Stomach (tissue), 4 donors: ENCODE data around the gene NBPF15.
"Not testable (repeated sequence)": the region's sequence is repeated elsewhere in the genome, so short reads cannot be mapped to it uniquely, and the experiment has no call there.

ENCODE experiments used
- POLR2A ChIP-seq, 4 donors: fragments of 450-650 bp; IDR thresholded peaks; one replicate each; pipeline ENCODE4 v1.6.1; 2016; ENCODE audit warnings: antibody characterized with exemption in 4 of 4, control low read depth in 2 of 4, mild to moderate bottlenecking in 1 of 4, moderate library complexity in 1 of 4
- POLR2AphosphoS5 ChIP-seq, 3 donors: sonication (generic); formaldehyde crosslinking; IDR thresholded peaks; one replicate each; pipeline ENCODE4 v1.6.1; 2016; ENCODE audit warnings: antibody characterized with exemption in 3 of 3
- TF ChIP-seq, protein P1 (sequence below), 7 experiments: fragments of 450-650 bp in 4 of 7; fragments of 200-600 bp in 3 of 7; sonication (generic) in 3 of 7; IDR thresholded peaks; one replicate each; pipeline ENCODE4 v1.5.1; 2016 to 2019; ENCODE audit warnings: antibody characterized with exemption in 7 of 7, control low read depth in 2 of 7, mild to moderate bottlenecking in 1 of 7

- TF ChIP-seq POLR2A, POLR2AphosphoS5 (IDR thresholded peaks at IDR 0.05): not testable (repeated sequence)
- TF ChIP-seq, protein P1, sequence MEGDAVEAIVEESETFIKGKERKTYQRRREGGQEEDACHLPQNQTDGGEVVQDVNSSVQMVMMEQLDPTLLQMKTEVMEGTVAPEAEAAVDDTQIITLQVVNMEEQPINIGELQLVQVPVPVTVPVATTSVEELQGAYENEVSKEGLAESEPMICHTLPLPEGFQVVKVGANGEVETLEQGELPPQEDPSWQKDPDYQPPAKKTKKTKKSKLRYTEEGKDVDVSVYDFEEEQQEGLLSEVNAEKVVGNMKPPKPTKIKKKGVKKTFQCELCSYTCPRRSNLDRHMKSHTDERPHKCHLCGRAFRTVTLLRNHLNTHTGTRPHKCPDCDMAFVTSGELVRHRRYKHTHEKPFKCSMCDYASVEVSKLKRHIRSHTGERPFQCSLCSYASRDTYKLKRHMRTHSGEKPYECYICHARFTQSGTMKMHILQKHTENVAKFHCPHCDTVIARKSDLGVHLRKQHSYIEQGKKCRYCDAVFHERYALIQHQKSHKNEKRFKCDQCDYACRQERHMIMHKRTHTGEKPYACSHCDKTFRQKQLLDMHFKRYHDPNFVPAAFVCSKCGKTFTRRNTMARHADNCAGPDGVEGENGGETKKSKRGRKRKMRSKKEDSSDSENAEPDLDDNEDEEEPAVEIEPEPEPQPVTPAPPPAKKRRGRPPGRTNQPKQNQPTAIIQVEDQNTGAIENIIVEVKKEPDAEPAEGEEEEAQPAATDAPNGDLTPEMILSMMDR (IDR thresholded peaks at IDR 0.05): not testable (repeated sequence)
Observed at GRCh38 chr1:144490394-144490793, 28.9 kb upstream of the NBPF15 start.
